ENCODE measurements around the gene ELN. TPM values are rescaled to one million over a fixed set of nuclear protein-coding genes. Genes with fewer than 3 reads are reported as not detected.

Gene ELN
- total and polyA plus RNA-seq, 2 donors (not counting 3 experiments of a cell fraction or from before 2014, with no cell fraction given) = 1.7 to 2.6 TPM

DNA sequence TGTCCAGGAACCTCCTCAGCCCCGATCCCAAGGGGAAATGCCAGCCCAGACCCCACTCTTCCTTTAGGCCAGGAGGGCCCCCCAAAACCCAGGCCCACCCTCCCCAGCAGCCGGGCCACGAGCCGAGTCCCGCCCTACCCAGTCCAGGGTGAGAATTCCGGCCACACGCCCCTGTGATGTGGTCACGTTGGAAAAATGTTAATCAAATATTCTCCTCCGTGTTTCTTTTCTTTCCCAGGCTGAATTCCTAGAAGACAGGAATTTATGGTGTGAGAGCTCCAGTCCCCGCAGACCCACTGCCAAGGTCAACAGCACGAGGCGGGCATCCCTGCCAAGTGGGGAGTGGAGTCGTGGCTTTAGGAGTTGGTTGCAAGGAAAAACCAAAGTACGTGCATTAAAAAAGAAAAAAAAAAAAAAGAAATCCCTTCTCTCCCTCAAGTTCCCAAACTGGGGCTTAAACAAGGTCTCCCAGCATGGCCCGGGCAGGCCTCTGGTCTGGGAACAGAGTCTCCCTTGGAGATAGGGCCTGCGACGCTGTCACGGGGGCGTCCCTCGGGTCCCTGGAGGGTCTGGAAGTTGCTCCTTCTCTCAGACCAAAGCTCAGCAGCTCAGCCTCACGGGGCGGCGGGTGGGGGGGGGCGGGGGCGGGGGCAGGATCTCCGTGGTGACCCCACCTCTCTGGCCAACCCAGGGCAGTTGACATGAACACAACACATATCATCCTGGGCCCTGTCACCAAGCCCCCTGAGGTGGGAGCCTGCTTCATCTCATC is 28.1 kb upstream of the ELN start:
- no peak overlapping the region for H3K4me3 ChIP-seq (replicated peaks in 1 of 3; ENCODE audit: insufficient read depth in 1 of 3, low read depth in 1 of 3, low read length in 3 of 3)
- ChIA-PET POLR2A (no interaction called here), CTCF (interaction anchor here (0.8 to 6.5 kb wide), 3 partner anchors 9 to 30 kb away, joined by 3 to 37 read pairs (median 4); no protein-coding TSS in a partner anchor)
- H3K4me2 ChIP-seq (ENCODE audit: insufficient read depth, low read length) = no peak overlapping the region
- dilution Hi-C loops (cut with MboI; ENCODE audit: extremely low pct_ligation_motif_present, low sequenced_read_pairs) (no loop called here), intact Hi-C loops (cut with micrococcal nuclease) (no loop called here)
- H3K27me3 ChIP-seq (ENCODE audit: control insufficient read depth in 2 of 2, insufficient read depth in 2 of 2, low read length in 2 of 2) = no peaks in the 10 kb centered on the region
- peaks cover 19% of the 10 kb centered on the region for H3K4me1 ChIP-seq (ENCODE audit: control insufficient read depth, extremely low read depth, insufficient read depth, low read length)
- no peaks in the 10 kb centered on the region for H3K9me3 ChIP-seq (replicated peaks; ENCODE audit: control insufficient read depth, insufficient read depth, low read length)
- TF ChIP-seq EZH2 (IDR thresholded peaks at IDR 0.05; ENCODE audit: borderline replicate concordance, low read depth, low read length, severe bottlenecking) (no peak), GATA2 (IDR thresholded peaks at IDR 0.05; ENCODE audit: insufficient read depth, insufficient read length, low read depth, low read length) (no peak), POLR2AphosphoS5 (IDR thresholded peaks at IDR 0.05; ENCODE audit: insufficient read depth, low read depth, low read length) (no peak), FOS (IDR thresholded peaks at IDR 0.05; ENCODE audit: borderline replicate concordance, insufficient read depth, low read length) (no peak), JUN (IDR thresholded peaks at IDR 0.05; ENCODE audit: borderline replicate concordance, insufficient read depth, insufficient read length, low read depth) (no peak), MYC (IDR thresholded peaks at IDR 0.05; ENCODE audit: low read depth, low read length) (no peak), POLR2A (IDR thresholded peaks at IDR 0.05; ENCODE audit: low read depth, low read length) (no peak)
- TF ChIP-seq, protein P1, sequence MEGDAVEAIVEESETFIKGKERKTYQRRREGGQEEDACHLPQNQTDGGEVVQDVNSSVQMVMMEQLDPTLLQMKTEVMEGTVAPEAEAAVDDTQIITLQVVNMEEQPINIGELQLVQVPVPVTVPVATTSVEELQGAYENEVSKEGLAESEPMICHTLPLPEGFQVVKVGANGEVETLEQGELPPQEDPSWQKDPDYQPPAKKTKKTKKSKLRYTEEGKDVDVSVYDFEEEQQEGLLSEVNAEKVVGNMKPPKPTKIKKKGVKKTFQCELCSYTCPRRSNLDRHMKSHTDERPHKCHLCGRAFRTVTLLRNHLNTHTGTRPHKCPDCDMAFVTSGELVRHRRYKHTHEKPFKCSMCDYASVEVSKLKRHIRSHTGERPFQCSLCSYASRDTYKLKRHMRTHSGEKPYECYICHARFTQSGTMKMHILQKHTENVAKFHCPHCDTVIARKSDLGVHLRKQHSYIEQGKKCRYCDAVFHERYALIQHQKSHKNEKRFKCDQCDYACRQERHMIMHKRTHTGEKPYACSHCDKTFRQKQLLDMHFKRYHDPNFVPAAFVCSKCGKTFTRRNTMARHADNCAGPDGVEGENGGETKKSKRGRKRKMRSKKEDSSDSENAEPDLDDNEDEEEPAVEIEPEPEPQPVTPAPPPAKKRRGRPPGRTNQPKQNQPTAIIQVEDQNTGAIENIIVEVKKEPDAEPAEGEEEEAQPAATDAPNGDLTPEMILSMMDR (IDR thresholded peaks at IDR 0.05; ENCODE audit: extremely low read depth in 1 of 2, insufficient read depth in 1 of 2, low read depth in 1 of 2, low read length in 2 of 2) = no peak
- TF ChIP-seq, protein P2, sequence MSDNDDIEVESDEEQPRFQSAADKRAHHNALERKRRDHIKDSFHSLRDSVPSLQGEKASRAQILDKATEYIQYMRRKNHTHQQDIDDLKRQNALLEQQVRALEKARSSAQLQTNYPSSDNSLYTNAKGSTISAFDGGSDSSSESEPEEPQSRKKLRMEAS (IDR thresholded peaks at IDR 0.05; ENCODE audit: insufficient read depth, insufficient read length) = no peak
- DNase-seq (ENCODE audit: low read depth, low spot score) (peak; percentile 82), FAIRE-seq (no peak)
- no TSS peak for BruUV-seq (replicated peaks)
- H3K9me1 ChIP-seq (replicated peaks; ENCODE audit: control insufficient read depth, extremely low read depth, insufficient read depth, low read length) = no peaks in the 10 kb centered on the region
- no peak overlapping the region for H3K27ac ChIP-seq (ENCODE audit: insufficient read depth, low read depth, low read length)
- no peaks in the 10 kb centered on the region for H3K79me2 ChIP-seq (ENCODE audit: control insufficient read depth, insufficient read depth, low read length)
- no peaks in the 10 kb centered on the region for H4K20me1 ChIP-seq (replicated peaks; ENCODE audit: control insufficient read depth, extremely low read depth, insufficient read depth, low read length)
- H3K9ac ChIP-seq (replicated peaks; ENCODE audit: extremely low read depth, insufficient read depth, low read length) = no peak overlapping the region
- no peaks in the 10 kb centered on the region for H3K36me3 ChIP-seq (ENCODE audit: control insufficient read depth in 2 of 2, extremely low read depth in 1 of 2, insufficient read depth in 2 of 2, low read length in 2 of 2)
- H2AFZ ChIP-seq (ENCODE audit: low read depth, low read length) = peak overlapping the region; percentile 23

All from endothelial cell of umbilical vein (primary cell).